Measurements from ENCODE around the gene ROPN1B. TPM values are rescaled to one million over a fixed set of nuclear protein-coding genes. Genes with fewer than 3 reads are reported as not detected.
A peak's percentile ranks its signal among the peaks of the same experiment; 100 is the strongest.
"Not testable (repeated sequence)": the region's sequence is repeated elsewhere in the genome, so short reads cannot be mapped to it uniquely, and the experiment has no call there.

Gene ROPN1B
- total RNA-seq, 1 experiment from 2014 or later, result 2.2 TPM

- ChIA-PET RAD21 (ENCODE audit: low non-redundant PET in 1 of 2, low total read pairs in 2 of 2, uncharacterized antibody in 2 of 2, unreplicated experiment in 2 of 2) (no interaction called here), CTCF (no interaction called here), POLR2A (no interaction called here)
- no peaks in the 10 kb centered on the region for H3K27me3 ChIP-seq (ENCODE audit: insufficient read depth, low read length)
- no peaks in the 10 kb centered on the region for H3K9me2 ChIP-seq (ENCODE audit: insufficient read depth)
- BruUV-seq (replicated peaks), result no TSS peak
- H3K36me3 ChIP-seq (ENCODE audit: control insufficient read depth in 1 of 2, insufficient read depth in 2 of 2, low read length in 2 of 2), result no peaks in the 10 kb centered on the region
- no peak overlapping the region for H3K4me3 ChIP-seq (replicated peaks in 1 of 2; ENCODE audit: low read depth in 1 of 2, low read length in 2 of 2)
- no peak overlapping the region for H3K9ac ChIP-seq (ENCODE audit: low read length)
- no peaks in the 10 kb centered on the region for H3K9me3 ChIP-seq (ENCODE audit: control insufficient read depth in 1 of 2, insufficient read depth in 1 of 2, low read depth in 1 of 2, low read length in 2 of 2)
- no peaks in the 10 kb centered on the region for H4K20me1 ChIP-seq (ENCODE audit: insufficient read depth)
- no peak for TF ChIP-seq YY1 (IDR thresholded peaks at IDR 0.05; ENCODE audit: extremely low read depth, insufficient replicate concordance, low read depth, low read length)
- TF ChIP-seq FOSL1 (IDR thresholded peaks at IDR 0.05; ENCODE audit: low read depth), result no peak
- TF ChIP-seq, protein P1, sequence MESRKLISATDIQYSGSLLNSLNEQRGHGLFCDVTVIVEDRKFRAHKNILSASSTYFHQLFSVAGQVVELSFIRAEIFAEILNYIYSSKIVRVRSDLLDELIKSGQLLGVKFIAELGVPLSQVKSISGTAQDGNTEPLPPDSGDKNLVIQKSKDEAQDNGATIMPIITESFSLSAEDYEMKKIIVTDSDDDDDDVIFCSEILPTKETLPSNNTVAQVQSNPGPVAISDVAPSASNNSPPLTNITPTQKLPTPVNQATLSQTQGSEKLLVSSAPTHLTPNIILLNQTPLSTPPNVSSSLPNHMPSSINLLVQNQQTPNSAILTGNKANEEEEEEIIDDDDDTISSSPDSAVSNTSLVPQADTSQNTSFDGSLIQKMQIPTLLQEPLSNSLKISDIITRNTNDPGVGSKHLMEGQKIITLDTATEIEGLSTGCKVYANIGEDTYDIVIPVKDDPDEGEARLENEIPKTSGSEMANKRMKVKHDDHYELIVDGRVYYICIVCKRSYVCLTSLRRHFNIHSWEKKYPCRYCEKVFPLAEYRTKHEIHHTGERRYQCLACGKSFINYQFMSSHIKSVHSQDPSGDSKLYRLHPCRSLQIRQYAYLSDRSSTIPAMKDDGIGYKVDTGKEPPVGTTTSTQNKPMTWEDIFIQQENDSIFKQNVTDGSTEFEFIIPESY (IDR thresholded peaks at IDR 0.05; ENCODE audit: extremely low read depth, insufficient replicate concordance, low read length), result no peak
- no peak for TF ChIP-seq ELF1 (IDR thresholded peaks at IDR 0.05; ENCODE audit: borderline replicate concordance, low read depth)
- TF ChIP-seq SIN3A (IDR thresholded peaks at IDR 0.05; ENCODE audit: low read depth), result no peak
- TF ChIP-seq SRF (IDR thresholded peaks at IDR 0.05; ENCODE audit: low read depth), result no peak
- no peak for TF ChIP-seq ZNF274 (IDR thresholded peaks at IDR 0.05; ENCODE audit: low read depth, low read length)
- no peak for TF ChIP-seq SP1 (IDR thresholded peaks at IDR 0.05; ENCODE audit: low read depth)
- no peak for TF ChIP-seq EGR1 (IDR thresholded peaks at IDR 0.05; ENCODE audit: low read depth)
- DNase-seq (ENCODE audit: low read depth, low spot score) (no peak), ATAC-seq (no peak)
- H3K27ac ChIP-seq (ENCODE audit: low read depth, low read length), result no peak overlapping the region
- H3K4me1 ChIP-seq (ENCODE audit: control insufficient read depth in 1 of 2, insufficient read depth in 2 of 2, low read length in 2 of 2), result no peaks in the 10 kb centered on the region
- no peaks in the 10 kb centered on the region for H3K79me2 ChIP-seq (ENCODE audit: insufficient read depth, low read length)
- no peak overlapping the region for H3K4me2 ChIP-seq (ENCODE audit: low read length)
- intact Hi-C loops (cut with micrococcal nuclease), result no loop called here
- H2AFZ ChIP-seq (ENCODE audit: low read depth, low read length, poor library complexity, severe bottlenecking), result no peak overlapping the region
Observed at GRCh38 chr3:125961289-125961589, 7.7 kb upstream of the ROPN1B start.

DNA sequence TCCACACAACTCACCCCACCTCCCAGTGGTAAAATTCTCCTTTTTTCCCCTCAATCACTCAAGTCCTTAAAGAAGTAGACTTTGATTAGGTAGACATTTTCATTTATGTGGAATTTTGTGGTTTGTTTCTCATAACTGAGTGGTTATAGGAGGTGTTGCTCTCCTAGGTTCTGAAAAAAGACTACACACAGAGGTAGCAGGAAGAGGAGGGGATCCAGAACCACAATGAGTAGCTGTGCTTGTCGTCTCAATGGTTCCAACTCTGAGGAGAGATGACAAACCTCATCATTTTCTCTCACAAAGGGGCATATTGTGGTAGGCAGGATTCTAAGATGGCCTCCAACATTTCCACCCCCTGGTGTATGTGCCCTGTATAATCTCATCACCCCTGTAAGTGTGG, 5.1 kb upstream of the ROPN1B start:
- H2AFZ ChIP-seq (ENCODE audit: low read depth, low read length, poor library complexity, severe bottlenecking); POLR2A ChIA-PET; BruUV-seq (replicated peaks): not testable (repeated sequence)

More for the DNA sequence above, 5.1 kb upstream of the ROPN1B start:
- H3K4me3 ChIP-seq (replicated peaks in 1 of 2; ENCODE audit: low read depth in 1 of 2, low read length in 2 of 2); H3K79me2 ChIP-seq (ENCODE audit: insufficient read depth, low read length); H3K27me3 ChIP-seq (ENCODE audit: insufficient read depth, low read length); H3K9me3 ChIP-seq (ENCODE audit: control insufficient read depth in 1 of 2, insufficient read depth in 1 of 2, low read depth in 1 of 2, low read length in 2 of 2); CTCF ChIA-PET; H3K9me2 ChIP-seq (ENCODE audit: insufficient read depth); ATAC-seq; H3K36me3 ChIP-seq (ENCODE audit: control insufficient read depth in 1 of 2, insufficient read depth in 2 of 2, low read length in 2 of 2); RAD21 ChIA-PET (ENCODE audit: low non-redundant PET in 1 of 2, low total read pairs in 2 of 2, uncharacterized antibody in 2 of 2, unreplicated experiment in 2 of 2); H3K27ac ChIP-seq (ENCODE audit: low read depth, low read length); H3K4me2 ChIP-seq (ENCODE audit: low read length); H3K4me1 ChIP-seq (ENCODE audit: control insufficient read depth in 1 of 2, insufficient read depth in 2 of 2, low read length in 2 of 2); intact Hi-C loops (cut with micrococcal nuclease); H4K20me1 ChIP-seq (ENCODE audit: insufficient read depth); DNase-seq (ENCODE audit: low read depth, low spot score); H3K9ac ChIP-seq (ENCODE audit: low read length): not testable (repeated sequence)
- TF ChIP-seq, protein P2, sequence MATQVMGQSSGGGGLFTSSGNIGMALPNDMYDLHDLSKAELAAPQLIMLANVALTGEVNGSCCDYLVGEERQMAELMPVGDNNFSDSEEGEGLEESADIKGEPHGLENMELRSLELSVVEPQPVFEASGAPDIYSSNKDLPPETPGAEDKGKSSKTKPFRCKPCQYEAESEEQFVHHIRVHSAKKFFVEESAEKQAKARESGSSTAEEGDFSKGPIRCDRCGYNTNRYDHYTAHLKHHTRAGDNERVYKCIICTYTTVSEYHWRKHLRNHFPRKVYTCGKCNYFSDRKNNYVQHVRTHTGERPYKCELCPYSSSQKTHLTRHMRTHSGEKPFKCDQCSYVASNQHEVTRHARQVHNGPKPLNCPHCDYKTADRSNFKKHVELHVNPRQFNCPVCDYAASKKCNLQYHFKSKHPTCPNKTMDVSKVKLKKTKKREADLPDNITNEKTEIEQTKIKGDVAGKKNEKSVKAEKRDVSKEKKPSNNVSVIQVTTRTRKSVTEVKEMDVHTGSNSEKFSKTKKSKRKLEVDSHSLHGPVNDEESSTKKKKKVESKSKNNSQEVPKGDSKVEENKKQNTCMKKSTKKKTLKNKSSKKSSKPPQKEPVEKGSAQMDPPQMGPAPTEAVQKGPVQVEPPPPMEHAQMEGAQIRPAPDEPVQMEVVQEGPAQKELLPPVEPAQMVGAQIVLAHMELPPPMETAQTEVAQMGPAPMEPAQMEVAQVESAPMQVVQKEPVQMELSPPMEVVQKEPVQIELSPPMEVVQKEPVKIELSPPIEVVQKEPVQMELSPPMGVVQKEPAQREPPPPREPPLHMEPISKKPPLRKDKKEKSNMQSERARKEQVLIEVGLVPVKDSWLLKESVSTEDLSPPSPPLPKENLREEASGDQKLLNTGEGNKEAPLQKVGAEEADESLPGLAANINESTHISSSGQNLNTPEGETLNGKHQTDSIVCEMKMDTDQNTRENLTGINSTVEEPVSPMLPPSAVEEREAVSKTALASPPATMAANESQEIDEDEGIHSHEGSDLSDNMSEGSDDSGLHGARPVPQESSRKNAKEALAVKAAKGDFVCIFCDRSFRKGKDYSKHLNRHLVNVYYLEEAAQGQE (IDR thresholded peaks at IDR 0.05; ENCODE audit: low read depth), result peak; percentile 17
